Esophagus muscularis mucosa (tissue), 3 donors: ENCODE measurements around the gene LCE1A.

Experiments
- POLR2A ChIP-seq: fragments of 450-650 bp; IDR thresholded peaks from one replicate; pipeline ENCODE4 v1.6.1; 2017; ENCODE audit warnings: antibody characterized with exemption, moderate library complexity, mild to moderate bottlenecking, low read depth
- POLR2AphosphoS5 ChIP-seq, 2 donors: sonication (generic); formaldehyde crosslinking; IDR thresholded peaks; one replicate each; pipeline ENCODE4 v1.6.1; 2017; ENCODE audit warnings: antibody characterized with exemption in 2 of 2
- TF ChIP-seq, protein P1 (sequence below), 3 experiments: fragments of 200-600 bp in 2 of 3; fragments of 450-650 bp in 1 of 3; sonication (generic) in 2 of 3; IDR thresholded peaks; one replicate each; pipeline ENCODE4 v1.5.1; 2017 to 2019; ENCODE audit warnings: antibody characterized with exemption in 3 of 3, mild to moderate bottlenecking in 2 of 3, moderate library complexity in 1 of 3

GRCh38 chr1:152860129-152860528 is 32.9 kb downstream of the LCE1A start:
- TF ChIP-seq, protein P1, sequence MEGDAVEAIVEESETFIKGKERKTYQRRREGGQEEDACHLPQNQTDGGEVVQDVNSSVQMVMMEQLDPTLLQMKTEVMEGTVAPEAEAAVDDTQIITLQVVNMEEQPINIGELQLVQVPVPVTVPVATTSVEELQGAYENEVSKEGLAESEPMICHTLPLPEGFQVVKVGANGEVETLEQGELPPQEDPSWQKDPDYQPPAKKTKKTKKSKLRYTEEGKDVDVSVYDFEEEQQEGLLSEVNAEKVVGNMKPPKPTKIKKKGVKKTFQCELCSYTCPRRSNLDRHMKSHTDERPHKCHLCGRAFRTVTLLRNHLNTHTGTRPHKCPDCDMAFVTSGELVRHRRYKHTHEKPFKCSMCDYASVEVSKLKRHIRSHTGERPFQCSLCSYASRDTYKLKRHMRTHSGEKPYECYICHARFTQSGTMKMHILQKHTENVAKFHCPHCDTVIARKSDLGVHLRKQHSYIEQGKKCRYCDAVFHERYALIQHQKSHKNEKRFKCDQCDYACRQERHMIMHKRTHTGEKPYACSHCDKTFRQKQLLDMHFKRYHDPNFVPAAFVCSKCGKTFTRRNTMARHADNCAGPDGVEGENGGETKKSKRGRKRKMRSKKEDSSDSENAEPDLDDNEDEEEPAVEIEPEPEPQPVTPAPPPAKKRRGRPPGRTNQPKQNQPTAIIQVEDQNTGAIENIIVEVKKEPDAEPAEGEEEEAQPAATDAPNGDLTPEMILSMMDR (IDR thresholded peaks at IDR 0.05), result no peak
- TF ChIP-seq POLR2AphosphoS5 (IDR thresholded peaks at IDR 0.05) (no peak), POLR2A (no peak)
